ENCODE data around the gene CRACR2B. TPM values are rescaled to one million over a fixed set of nuclear protein-coding genes. Genes with fewer than 3 reads are reported as not detected.

Gene CRACR2B
- total RNA-seq, 1 experiment from 2014 or later = 132 TPM

DNA sequence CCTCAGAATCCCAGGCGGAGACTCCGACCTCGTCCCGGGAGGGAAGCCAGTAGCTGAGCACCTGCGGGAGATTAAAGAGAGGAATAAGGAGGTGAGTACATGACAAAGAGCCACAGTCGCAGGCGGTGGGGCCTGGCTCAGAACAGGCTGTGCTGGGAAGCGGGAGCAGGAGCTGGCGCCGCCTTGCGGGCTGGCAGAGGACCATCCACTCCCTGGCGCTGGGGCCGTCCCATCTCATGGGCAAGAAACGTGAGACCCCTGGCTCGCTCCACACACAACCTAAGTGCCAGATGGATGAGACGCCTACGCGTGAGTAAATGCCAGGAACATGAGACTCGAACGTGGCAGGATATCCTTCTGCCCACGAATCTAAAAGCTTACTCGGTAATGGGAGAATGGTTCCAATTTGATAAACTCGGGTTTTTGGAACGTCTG, 44.1 kb upstream of the CRACR2B start:
- DNase-seq (ENCODE audit: low read depth, low spot score) (no peak), ATAC-seq (peak; percentile 32; the same call in 1 of the 2 replicates)
- no peaks in the 10 kb centered on the region for H3K9me3 ChIP-seq (ENCODE audit: control insufficient read depth, insufficient read depth, low read depth, low read length)
- in situ Hi-C loops (cut with HindIII; ENCODE audit: low pct_unique_long_range_greater_than_20kb, low sequenced_read_pairs) = no loop called here
- CTCF ChIA-PET = no interaction called here
- POLR2A ChIA-PET = interaction anchor here (0.5 to 0.6 kb wide), 3 partner anchors 34 to 127 kb away, joined by 3 to 6 read pairs (median 6); no protein-coding TSS in a partner anchor
- intact Hi-C loops (cut with micrococcal nuclease; ENCODE audit: unreplicated experiment) = no loop called here
- peaks cover 2% of the 10 kb centered on the region; the same call in 1 of the 2 replicates for H3K36me3 ChIP-seq (ENCODE audit: control insufficient read depth, insufficient read depth, low read length)
- H3K4me3 ChIP-seq (ENCODE audit: low read depth in 2 of 2, low read length in 2 of 2) = no peak overlapping the region
- no peak for TF ChIP-seq SIN3A (IDR thresholded peaks at IDR 0.05; ENCODE audit: borderline replicate concordance, insufficient read depth, low read depth, low read length)
- peaks cover 17% of the 10 kb centered on the region for H3K4me1 ChIP-seq (ENCODE audit: control insufficient read depth, insufficient read depth, low read length)
- TSS peak; percentile 60 for BruUV-seq (replicated peaks)
- H3K27ac ChIP-seq (ENCODE audit: low read length) = no peak overlapping the region
- H3K27me3 ChIP-seq (ENCODE audit: control insufficient read depth, insufficient read depth, low read length) = no peaks in the 10 kb centered on the region

DNA sequence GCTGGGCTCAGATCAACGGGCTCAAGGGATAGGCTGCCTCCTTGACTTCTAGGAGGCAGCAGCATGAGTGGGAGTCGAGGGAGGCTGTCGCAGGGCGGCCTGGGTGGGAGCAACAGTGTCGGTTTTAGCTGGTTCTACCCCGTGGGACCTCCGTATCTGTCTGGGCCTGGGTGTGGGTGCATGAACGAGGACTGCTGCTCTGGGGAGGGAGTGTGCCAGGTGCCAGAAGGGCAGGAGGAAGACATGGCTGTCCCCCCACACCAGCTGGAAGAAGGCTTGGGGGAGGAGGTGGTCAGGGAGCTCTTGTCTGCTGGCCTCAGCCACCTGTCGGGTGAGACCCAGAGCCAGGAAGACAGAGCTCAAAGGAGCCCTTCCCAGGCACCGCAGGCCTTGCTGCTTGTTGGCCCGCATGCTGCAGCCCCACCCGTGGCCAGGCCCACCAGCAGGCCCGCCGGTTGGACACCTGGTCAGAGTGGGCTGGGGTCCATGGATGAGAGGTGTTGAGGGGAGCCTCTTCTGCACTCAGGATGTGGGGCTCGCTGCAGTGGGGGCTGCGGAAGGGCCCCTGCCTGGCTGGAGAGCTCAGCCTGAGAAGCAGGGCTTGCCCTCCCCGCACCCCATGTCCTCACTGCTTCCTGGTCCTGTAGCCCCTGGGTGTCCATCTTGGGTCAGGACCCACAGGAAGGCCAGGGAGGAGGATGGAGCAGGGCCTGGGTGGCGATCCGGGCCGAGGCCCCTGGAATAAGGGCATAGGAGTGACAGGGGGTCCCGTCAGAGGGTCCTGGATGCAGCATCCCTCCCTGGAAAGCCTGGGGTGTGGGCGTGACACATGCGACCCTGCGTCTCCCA, 41.3 kb upstream of the CRACR2B start:
- no peak for DNase-seq (ENCODE audit: low read depth, low spot score)
- no peak overlapping the region for H3K27ac ChIP-seq (ENCODE audit: low read length)
- ChIA-PET CTCF (no interaction called here), POLR2A (no interaction called here)
- no TSS peak for BruUV-seq (replicated peaks)
- H3K9me3 ChIP-seq (ENCODE audit: control insufficient read depth, insufficient read depth, low read depth, low read length) = no peaks in the 10 kb centered on the region
- no peak for ATAC-seq
- H3K4me1 ChIP-seq (ENCODE audit: control insufficient read depth, insufficient read depth, low read length) = peaks cover 30% of the 10 kb centered on the region
- intact Hi-C loops (cut with micrococcal nuclease; ENCODE audit: unreplicated experiment) (no loop called here), in situ Hi-C loops (cut with HindIII; ENCODE audit: low pct_unique_long_range_greater_than_20kb, low sequenced_read_pairs) (no loop called here)
- peaks cover 2% of the 10 kb centered on the region; the same call in 1 of the 2 replicates for H3K36me3 ChIP-seq (ENCODE audit: control insufficient read depth, insufficient read depth, low read length)
- H3K27me3 ChIP-seq (ENCODE audit: control insufficient read depth, insufficient read depth, low read length) = no peaks in the 10 kb centered on the region
- TF ChIP-seq TCF7L2 (IDR thresholded peaks at IDR 0.05; ENCODE audit: low read depth, low read length) (no peak), SIN3A (IDR thresholded peaks at IDR 0.05; ENCODE audit: borderline replicate concordance, insufficient read depth, low read depth, low read length) (no peak), POLR2AphosphoS5 (IDR thresholded peaks at IDR 0.05; ENCODE audit: low read depth, low read length) (peak; percentile 64)
- TF ChIP-seq, protein P1, sequence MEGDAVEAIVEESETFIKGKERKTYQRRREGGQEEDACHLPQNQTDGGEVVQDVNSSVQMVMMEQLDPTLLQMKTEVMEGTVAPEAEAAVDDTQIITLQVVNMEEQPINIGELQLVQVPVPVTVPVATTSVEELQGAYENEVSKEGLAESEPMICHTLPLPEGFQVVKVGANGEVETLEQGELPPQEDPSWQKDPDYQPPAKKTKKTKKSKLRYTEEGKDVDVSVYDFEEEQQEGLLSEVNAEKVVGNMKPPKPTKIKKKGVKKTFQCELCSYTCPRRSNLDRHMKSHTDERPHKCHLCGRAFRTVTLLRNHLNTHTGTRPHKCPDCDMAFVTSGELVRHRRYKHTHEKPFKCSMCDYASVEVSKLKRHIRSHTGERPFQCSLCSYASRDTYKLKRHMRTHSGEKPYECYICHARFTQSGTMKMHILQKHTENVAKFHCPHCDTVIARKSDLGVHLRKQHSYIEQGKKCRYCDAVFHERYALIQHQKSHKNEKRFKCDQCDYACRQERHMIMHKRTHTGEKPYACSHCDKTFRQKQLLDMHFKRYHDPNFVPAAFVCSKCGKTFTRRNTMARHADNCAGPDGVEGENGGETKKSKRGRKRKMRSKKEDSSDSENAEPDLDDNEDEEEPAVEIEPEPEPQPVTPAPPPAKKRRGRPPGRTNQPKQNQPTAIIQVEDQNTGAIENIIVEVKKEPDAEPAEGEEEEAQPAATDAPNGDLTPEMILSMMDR (IDR thresholded peaks at IDR 0.05) = no peak
- TF ChIP-seq, protein P2, sequence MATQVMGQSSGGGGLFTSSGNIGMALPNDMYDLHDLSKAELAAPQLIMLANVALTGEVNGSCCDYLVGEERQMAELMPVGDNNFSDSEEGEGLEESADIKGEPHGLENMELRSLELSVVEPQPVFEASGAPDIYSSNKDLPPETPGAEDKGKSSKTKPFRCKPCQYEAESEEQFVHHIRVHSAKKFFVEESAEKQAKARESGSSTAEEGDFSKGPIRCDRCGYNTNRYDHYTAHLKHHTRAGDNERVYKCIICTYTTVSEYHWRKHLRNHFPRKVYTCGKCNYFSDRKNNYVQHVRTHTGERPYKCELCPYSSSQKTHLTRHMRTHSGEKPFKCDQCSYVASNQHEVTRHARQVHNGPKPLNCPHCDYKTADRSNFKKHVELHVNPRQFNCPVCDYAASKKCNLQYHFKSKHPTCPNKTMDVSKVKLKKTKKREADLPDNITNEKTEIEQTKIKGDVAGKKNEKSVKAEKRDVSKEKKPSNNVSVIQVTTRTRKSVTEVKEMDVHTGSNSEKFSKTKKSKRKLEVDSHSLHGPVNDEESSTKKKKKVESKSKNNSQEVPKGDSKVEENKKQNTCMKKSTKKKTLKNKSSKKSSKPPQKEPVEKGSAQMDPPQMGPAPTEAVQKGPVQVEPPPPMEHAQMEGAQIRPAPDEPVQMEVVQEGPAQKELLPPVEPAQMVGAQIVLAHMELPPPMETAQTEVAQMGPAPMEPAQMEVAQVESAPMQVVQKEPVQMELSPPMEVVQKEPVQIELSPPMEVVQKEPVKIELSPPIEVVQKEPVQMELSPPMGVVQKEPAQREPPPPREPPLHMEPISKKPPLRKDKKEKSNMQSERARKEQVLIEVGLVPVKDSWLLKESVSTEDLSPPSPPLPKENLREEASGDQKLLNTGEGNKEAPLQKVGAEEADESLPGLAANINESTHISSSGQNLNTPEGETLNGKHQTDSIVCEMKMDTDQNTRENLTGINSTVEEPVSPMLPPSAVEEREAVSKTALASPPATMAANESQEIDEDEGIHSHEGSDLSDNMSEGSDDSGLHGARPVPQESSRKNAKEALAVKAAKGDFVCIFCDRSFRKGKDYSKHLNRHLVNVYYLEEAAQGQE (IDR thresholded peaks at IDR 0.05; ENCODE audit: insufficient read depth in 1 of 2, low read depth in 2 of 2, low read length in 1 of 2) = no peak
- H3K4me3 ChIP-seq (ENCODE audit: low read depth in 2 of 2, low read length in 2 of 2) = no peak overlapping the region

Data from Panc1 (cell line).